ENCODE measurements around the gene LINGO4. TPM values are rescaled to one million over a fixed set of nuclear protein-coding genes. Genes with fewer than 3 reads are reported as not detected.

Gene LINGO4
- total and polyA plus RNA-seq, 10 of the 15 experiments (the other 5 are each of a cell fraction or from before 2014, with no cell fraction given), result not detected

GRCh38 chr1:151775894-151776664 lies 29.1 kb downstream of the LINGO4 start (continued):
- TF ChIP-seq, protein P1, sequence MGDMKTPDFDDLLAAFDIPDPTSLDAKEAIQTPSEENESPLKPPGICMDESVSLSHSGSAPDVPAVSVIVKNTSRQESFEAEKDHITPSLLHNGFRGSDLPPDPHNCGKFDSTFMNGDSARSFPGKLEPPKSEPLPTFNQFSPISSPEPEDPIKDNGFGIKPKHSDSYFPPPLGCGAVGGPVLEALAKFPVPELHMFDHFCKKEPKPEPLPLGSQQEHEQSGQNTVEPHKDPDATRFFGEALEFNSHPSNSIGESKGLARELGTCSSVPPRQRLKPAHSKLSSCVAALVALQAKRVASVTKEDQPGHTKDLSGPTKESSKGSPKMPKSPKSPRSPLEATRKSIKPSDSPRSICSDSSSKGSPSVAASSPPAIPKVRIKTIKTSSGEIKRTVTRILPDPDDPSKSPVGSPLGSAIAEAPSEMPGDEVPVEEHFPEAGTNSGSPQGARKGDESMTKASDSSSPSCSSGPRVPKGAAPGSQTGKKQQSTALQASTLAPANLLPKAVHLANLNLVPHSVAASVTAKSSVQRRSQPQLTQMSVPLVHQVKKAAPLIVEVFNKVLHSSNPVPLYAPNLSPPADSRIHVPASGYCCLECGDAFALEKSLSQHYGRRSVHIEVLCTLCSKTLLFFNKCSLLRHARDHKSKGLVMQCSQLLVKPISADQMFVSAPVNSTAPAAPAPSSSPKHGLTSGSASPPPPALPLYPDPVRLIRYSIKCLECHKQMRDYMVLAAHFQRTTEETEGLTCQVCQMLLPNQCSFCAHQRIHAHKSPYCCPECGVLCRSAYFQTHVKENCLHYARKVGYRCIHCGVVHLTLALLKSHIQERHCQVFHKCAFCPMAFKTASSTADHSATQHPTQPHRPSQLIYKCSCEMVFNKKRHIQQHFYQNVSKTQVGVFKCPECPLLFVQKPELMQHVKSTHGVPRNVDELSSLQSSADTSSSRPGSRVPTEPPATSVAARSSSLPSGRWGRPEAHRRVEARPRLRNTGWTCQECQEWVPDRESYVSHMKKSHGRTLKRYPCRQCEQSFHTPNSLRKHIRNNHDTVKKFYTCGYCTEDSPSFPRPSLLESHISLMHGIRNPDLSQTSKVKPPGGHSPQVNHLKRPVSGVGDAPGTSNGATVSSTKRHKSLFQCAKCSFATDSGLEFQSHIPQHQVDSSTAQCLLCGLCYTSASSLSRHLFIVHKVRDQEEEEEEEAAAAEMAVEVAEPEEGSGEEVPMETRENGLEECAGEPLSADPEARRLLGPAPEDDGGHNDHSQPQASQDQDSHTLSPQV (IDR thresholded peaks at IDR 0.05), result no peak
- no peak for TF ChIP-seq USF1 (IDR thresholded peaks at IDR 0.05; ENCODE audit: borderline replicate concordance, extremely low read length, insufficient read depth, low read depth, low read length)
- TF ChIP-seq, protein P2, sequence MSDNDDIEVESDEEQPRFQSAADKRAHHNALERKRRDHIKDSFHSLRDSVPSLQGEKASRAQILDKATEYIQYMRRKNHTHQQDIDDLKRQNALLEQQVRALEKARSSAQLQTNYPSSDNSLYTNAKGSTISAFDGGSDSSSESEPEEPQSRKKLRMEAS (IDR thresholded peaks at IDR 0.05; ENCODE audit: low read depth, low read length), result no peak

GRCh38 chr1:151774256-151774922 lies 30.8 kb downstream of the LINGO4 start:
- ATAC-seq (no peak), FAIRE-seq (no peak), DNase-seq (ENCODE audit: low read depth, low spot score) (no peak)
- 21% methylated on average over 3 of the region's 3 CpGs for WGBS (ENCODE audit: insufficient coverage, insufficient replicate concordance, low lambda C conversion rate, missing lambda C conversion rate)
- POLR2A ChIA-PET, result no interaction called here
- Histone ChIP-seq H3K27me3 (replicated peaks in 1 of 2; ENCODE audit: control insufficient read depth in 2 of 2, insufficient read depth in 2 of 2, low read length in 1 of 2) (no peaks in the 10 kb centered on the region), H3K9ac (ENCODE audit: control insufficient read depth, insufficient read depth, low read length) (no peak overlapping the region), H3K79me2 (ENCODE audit: control insufficient read depth, insufficient read depth, low read length) (no peaks in the 10 kb centered on the region), H3K4me2 (ENCODE audit: control insufficient read depth, insufficient read depth) (no peak overlapping the region), H4K20me1 (ENCODE audit: control insufficient read depth, insufficient read depth) (no peaks in the 10 kb centered on the region), H3K27ac (ENCODE audit: control insufficient read depth, insufficient read depth) (no peak overlapping the region), H3K9me3 (replicated peaks; ENCODE audit: control insufficient read depth, insufficient read depth, low read length) (no peaks in the 10 kb centered on the region), H2AFZ (ENCODE audit: control insufficient read depth, low read depth, low read length) (no peak overlapping the region), H3K4me3 (no peak overlapping the region), H3K36me3 (ENCODE audit: control insufficient read depth in 2 of 2, insufficient read depth in 2 of 2, low read length in 1 of 2) (no peaks in the 10 kb centered on the region), H3K4me1 (ENCODE audit: control insufficient read depth, insufficient read depth, low read length) (no peaks in the 10 kb centered on the region)
- intact Hi-C loops (cut with micrococcal nuclease; ENCODE audit: unreplicated experiment) (no loop called here), in situ Hi-C loops (cut with MboI) (no loop called here)
- BruUV-seq (replicated peaks), result no TSS peak
- CTCF ChIA-PET, result interaction anchor here (0.6 to 1.4 kb wide), 4 partner anchors 11 to 547 kb away, joined by 3 read pairs; partner anchors contain the start of gene MRPL9
- RAD21 ChIA-PET (ENCODE audit: unreplicated experiment), result no interaction called here
- SMC1A ChIA-PET (ENCODE audit: uncharacterized antibody, unreplicated experiment), result interaction anchor here (1.0 kb wide), 1 partner anchor 15 kb away, joined by 5 read pairs; no protein-coding TSS in a partner anchor
- TF ChIP-seq FOXK2 (IDR thresholded peaks at IDR 0.05) (no peak), FOS (IDR thresholded peaks at IDR 0.05; ENCODE audit: borderline replicate concordance, extremely low read depth, insufficient read length) (no peak), CTCF (IDR thresholded peaks at IDR 0.05 in 2 of 3, conservative IDR thresholded peaks at IDR 0.05 in 1 of 3; ENCODE audit: control insufficient read depth in 2 of 3, extremely low read depth in 1 of 3, insufficient read depth in 1 of 3, low read depth in 3 of 3, low read length in 3 of 3) (no peak), NFYB (IDR thresholded peaks at IDR 0.05; ENCODE audit: insufficient read depth, low read depth, low read length) (no peak), GATAD2B (conservative IDR thresholded peaks at IDR 0.05; ENCODE audit: low read depth) (no peak), HSF1 (IDR thresholded peaks at IDR 0.05; ENCODE audit: low read depth, low read length) (no peak), POLR2A (IDR thresholded peaks at IDR 0.05; ENCODE audit: low read depth, low read length) (no peak)

Measured in GM12878 (cell line).